ENCODE data around the gene ABCC5. TPM values are rescaled to one million over a fixed set of nuclear protein-coding genes. Genes with fewer than 3 reads are reported as not detected.
"Not testable (repeated sequence)": the region's sequence is repeated elsewhere in the genome, so short reads cannot be mapped to it uniquely, and the experiment has no call there.

The ABCC5 gene
- total RNA-seq, 1 donor from 2014 or later: 55.8 TPM

DNA sequence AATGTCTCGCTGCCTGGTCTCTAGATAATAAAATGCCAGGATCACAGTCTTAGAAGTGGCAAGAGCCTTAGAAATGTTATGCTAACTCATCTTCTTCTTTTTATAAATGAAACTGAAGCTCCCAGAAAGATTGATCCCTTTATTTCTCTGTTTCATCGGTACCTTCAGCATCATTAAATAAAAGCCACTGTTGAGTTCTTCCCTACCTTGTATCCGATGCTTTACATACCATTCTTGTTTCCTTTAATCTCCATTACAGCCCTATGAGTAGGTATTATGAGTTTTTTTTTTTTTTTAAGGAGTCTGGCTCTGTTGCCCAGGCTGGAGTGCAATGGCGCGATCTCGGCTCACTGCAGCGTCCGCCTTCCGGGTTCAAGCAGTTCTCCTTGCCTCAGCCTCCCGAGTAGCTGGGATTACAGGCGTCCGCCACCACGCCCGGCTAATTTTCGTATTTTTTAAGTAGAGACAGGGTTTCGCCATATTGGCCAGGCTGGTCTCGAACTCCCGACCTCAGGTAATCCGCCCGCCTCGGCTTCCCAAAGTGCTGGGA is 815 bp upstream of the ABCC5 start:
- intact Hi-C loops (cut with DNase I): no loop called here
- DNase-seq (ENCODE audit: low spot score): no peak
- no peak for ATAC-seq

DNA sequence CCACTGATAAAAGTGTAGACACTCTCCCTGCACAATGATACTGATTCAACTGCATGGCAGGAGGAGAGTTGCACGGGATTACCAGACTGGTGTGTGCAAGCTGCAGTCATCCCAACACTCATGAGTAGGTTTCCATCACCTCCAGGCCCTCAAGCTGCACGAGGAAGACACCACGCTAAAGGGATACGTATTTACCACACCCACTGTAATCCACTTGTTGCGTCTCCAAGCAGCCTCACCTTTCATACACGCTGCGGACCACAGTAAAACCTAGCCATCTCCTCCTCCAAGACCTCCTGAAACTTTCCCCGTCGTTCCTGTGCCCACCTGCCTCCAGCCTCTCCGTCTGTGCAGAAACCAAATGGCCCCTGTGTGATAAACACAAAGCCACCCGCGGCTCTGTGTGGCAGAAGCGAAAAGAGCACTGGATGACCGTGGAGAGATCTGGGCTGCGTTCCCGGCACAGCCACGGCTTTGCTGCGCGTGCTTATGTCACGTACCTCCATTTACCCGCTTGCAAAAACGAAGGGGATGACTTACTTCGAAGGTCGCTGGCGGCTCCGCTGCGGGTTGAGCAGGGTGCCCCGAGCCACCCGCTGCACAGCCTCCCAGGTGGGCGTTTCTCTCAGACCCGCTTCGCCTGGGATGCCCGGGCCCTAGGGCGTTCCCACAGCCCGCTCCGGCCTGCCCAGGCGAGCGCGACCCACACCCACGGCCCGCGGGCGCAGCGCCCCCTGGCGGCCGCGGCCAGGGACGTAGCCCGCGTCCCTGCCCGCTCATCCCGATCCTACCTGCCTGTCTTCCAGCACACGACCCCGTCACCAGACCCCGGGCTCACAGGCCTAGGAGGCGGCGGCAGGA is 643 bp downstream of the ABCC5 start:
- intact Hi-C loops (cut with DNase I): no loop called here
- DNase-seq (ENCODE audit: low spot score) (peak; percentile 76), ATAC-seq (peak; percentile 92)

DNA sequence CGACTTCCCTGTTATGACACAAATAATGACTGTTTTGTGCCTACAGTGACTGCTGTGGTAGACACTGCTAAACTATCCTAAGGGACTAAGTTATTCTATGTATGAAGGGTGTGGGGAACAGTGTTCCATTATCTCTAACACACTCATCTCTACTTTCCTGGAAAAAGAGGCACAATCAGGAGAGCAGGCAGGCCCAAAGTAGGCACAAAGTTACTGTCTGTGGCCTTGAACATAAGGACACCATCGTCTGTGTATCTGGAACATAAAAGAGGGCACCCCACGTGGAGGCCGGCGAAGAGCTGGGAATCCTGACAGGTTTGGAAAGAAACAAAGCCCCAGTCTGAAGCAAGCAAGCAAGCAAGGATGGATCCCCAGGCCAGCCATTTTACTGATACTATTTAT is 1.5 kb downstream of the ABCC5 start:
- no peak for DNase-seq (ENCODE audit: low spot score)
- no peak for ATAC-seq
- intact Hi-C loops (cut with DNase I): no loop called here

DNA sequence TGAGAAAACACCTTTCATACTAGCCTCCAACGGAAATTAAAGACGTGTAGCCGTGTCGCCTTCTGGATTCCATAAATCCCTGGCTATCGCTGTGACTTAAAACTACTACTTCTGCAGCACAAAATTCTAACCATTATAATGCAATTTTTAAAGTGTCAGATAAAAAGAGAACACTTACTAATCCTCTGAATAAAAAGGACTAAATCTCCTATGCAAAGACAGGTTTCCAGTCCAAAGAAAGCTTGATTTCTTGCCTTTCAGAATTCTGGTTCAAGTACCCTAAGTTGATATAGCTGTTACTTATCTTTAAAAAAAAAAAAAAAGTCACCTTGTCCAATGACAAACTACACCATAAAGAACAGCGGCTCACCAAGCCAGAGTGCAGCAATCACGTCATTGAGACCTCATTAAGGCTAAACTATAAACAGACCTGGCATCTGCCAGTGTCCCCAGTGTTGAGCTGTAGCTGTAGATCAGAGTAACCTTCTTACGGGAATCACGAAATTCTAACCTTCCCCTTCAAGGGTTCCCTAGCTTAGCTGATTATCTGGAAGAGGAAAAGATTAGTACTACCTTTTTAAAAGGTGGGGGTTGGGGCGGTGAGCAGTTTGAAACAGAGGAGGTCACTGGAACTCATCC is 2.2 kb downstream of the ABCC5 start:
- DNase-seq (ENCODE audit: low spot score): no peak
- intact Hi-C loops (cut with DNase I): no loop called here
- no peak for ATAC-seq

DNA sequence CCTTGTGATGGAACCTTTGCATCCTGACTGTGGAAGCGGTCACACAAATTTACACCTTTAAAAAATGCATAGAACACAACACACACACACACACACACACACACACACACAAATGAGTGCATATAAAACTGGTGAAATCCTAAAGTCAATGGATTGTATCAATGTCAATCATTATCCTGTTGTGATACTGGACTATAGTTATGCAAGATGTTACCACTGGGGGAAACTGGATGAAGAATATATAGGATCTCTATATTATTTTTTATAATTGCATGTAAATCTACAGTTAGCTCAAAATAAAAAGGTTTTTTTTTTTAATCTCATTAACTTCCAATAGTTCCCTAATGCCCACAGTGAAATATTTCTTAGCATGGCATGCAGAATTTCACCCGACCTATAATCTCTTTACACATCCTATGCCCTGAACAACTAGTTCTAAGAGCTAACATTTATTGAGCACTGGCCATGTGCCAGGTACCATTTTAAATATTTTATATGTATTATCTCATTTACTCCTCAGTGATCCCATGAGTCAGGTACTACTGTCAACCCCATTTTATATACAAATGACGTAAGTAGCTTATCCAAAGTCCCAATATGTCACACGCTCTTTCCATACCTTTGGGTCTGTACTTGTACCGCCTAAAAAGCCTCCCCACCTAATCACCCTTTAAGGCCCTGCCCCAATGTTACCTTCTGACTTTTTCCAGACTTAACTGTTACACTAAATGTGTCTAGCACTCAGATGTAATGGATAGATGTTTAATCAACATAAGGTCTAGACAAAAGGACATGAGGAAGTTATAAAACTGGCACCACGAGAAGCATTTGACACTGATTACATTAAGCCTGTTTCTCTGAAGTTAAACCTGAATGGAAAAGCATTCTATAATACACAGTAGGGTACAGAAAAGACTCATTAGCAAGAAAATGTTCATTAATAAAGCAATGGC is 5.5 kb downstream of the ABCC5 start:
- intact Hi-C loops (cut with DNase I): no loop called here
- no peak for ATAC-seq
- no peak for DNase-seq (ENCODE audit: low spot score)

DNA sequence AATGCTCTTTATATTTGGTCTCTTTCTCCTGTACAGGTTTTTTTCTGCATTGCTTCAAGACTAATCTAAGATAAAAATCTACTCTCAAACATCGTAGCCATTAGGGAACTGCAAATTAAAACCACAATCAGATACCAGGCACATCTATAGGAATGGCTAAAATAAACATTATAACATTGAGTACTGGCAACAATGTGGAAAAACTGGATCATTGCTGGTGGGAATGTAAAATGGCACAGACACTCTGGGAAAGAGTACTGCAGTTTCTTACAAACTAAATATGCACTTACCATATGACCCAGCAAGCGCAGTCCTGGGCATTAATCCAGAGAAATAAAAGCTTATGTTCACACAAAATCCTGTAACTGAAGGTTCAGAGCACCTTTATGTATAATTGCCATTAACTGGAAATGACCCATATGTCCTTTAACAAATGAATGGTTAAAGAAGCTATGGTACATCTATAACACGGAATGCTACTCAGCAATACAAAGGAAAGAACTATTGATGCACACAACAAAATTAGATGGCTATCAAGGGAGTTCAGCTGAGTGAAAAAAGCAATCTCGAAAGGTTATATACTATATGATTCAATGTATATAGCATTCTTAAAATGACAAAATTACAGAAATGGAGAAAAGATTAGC is 6.3 kb downstream of the ABCC5 start:
- DNase-seq (ENCODE audit: low spot score) (no peak), ATAC-seq (no peak)
- intact Hi-C loops (cut with DNase I): no loop called here

DNA sequence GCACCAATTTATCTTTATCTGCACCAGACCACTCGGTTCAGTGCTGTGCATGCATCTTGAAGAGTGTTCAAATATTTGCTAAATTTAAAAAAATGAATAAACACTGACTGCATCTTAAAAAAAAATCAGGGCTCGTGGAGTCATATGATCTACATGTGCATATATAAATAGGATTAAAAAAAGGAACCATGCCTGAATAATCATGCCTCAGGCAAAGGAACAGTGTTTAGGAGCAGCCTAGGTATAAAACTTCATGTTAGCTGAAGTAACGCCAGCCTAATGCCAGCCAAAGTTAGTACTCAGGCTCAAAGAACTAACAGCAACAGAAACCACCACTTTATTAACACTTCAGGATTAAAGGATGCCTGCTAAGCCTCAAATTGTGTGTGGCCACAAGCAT is 9.5 kb downstream of the ABCC5 start:
- DNase-seq (ENCODE audit: low spot score) (no peak), ATAC-seq (no peak)
- intact Hi-C loops (cut with DNase I): no loop called here

DNA sequence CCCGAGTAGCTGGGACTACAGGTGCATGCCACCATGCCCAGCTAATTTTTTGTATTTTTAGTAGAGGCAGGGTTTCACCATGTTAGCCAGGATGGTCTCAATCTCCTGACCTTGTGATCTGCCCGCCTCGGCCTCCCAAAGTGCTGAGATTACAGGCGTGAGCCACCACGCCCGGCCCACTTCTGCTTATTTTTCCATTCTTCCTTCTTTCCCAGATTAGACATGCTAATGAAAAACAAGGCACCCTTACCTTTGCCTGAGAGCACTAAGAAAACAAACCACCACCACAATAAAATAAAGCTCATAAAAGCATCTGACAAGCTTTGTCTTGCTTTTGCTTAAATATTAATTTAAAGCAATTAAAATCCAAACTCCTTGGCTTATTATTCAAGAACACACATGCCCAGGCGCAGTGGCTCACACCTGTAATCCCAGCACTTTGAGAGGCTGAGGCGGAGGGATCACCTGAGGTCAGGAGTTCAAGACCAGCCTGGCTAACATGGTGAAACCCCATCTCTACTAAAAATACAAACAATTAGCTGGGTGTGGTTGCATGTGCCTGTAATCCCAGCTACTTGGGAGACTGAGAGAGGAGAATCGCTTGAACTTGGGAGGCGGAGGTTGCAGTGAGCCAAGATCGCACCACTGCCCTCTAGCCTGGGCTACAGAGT is 10.4 kb downstream of the ABCC5 start:
- ATAC-seq; intact Hi-C loops (cut with DNase I); DNase-seq (ENCODE audit: low spot score): not testable (repeated sequence)

DNA sequence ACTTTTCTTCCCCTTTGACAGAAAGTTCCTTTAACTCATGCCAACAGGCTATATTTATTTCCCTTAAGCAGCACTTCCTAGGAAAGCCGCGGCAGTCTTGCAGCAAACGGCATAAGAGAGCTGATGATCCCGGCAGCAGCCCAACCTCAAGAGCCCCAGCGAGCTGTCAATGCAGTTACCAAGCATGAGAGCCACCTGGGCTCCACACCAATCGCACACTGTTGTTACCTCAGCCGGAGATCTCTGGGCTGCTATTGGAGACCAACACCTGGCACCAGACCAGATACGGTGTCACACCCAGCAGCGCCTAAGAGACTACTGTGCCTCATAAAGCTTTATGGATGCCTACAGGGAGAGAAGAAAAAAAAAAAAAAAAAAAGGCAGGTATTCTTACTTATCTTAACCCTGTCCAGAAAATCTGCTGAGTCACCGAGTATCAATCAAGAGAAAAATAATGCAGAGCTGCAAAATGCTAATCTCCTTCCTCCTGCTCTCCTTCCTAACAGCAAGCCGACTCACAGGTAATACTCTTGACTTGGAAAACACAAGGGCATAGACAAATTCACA is 11.7 kb downstream of the ABCC5 start:
- ATAC-seq: peak; percentile 63
- DNase-seq (ENCODE audit: low spot score): no peak
- intact Hi-C loops (cut with DNase I): no loop called here

DNA sequence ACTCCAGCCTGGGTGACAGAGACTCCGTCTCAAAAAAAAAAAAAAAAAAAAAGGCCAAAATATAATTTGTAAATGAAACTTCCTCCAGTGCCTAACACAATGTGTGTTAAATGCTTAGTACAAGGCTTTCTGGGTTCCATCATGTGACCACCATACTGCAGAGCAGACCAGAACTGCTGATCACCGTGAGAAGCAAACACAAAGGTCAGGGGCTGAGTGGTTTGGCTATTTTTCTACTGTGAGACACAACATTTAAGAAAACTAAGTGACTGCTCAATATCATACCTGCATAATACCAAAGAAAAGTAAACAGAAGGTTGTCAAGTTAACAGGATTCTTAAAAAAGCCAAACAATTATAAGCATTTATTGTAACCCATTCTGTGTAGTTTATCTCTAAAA is 13.2 kb downstream of the ABCC5 start:
- ATAC-seq: peak; percentile 70
- intact Hi-C loops (cut with DNase I): no loop called here
- DNase-seq (ENCODE audit: low spot score): no peak

DNA sequence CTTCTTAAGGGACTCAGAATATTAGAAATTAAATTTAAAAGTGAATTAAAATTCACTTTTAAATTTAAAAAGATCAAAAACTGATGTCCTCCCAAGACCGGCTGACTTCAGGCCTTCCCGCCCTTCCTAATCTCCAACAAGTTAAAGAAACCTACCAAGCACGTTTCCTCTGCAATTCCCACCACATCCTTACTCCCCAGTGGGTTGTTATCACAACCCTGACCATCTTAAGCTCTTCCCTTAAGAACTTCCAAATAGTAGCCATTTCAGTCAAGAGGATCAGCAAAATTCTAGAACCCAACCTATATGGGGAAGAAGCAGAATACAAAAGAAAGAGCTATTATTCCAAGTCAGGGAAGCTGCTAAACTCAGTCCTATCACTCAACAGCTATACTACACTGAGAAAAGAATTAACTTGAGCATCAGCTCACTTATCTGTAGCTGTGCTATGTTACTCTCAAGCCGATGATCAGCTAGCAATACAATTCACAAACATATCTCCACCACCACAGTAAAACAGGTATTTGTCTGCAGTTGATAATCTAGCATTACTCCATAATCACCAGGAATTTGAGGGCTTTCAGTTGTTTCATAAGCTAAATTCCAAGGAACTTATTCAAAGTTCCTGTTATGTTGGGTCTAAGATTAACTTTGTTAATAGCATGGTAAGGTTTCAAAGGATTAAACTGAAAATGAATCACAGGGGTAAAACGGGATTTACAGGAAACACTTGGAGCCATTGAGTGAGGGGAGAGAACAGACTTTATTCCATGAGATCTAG is 14.3 kb downstream of the ABCC5 start:
- DNase-seq (ENCODE audit: low spot score): no peak
- ATAC-seq: no peak
- intact Hi-C loops (cut with DNase I): no loop called here

DNA sequence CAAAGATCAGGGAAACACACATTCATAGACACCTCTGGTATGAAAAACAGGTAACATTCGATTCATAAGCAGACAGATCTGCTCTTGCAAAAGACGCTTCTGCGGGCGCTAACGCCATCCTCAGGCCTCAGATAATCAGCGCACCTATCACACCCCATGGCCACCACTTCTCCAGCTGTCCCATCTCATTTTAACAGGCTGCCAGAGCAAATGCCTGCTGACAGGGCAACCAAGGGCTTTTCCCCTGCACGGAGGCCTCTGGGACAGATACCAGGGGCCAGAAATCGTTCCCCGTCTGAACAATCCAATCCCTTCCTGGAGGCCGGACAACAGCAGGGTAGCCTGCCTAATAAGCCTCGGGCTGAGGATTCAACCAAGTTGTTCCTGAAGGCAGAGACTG is 15.2 kb downstream of the ABCC5 start:
- no peak for DNase-seq (ENCODE audit: low spot score)
- intact Hi-C loops (cut with DNase I): no loop called here
- ATAC-seq: no peak

DNA sequence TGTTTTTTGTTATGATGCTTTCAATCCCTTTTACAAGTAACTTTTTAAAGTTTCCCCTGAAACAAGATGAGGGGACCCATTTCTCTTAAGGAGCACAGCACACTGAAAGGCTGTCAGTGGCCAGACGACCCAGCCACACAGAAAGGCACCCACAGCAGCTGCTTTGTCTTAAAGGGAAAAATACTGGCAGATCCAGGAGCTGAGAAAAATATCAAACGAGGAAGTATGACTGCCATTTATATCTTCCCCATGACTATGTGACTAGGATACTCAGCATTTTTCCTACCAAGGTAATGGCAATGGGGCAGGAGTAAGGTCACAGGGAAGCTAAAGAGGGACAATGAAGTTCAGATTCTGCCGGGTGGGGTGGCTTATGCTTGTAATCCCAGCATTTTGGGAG is 15.9 kb downstream of the ABCC5 start:
- no peak for DNase-seq (ENCODE audit: low spot score)
- intact Hi-C loops (cut with DNase I): no loop called here
- ATAC-seq: no peak

DNA sequence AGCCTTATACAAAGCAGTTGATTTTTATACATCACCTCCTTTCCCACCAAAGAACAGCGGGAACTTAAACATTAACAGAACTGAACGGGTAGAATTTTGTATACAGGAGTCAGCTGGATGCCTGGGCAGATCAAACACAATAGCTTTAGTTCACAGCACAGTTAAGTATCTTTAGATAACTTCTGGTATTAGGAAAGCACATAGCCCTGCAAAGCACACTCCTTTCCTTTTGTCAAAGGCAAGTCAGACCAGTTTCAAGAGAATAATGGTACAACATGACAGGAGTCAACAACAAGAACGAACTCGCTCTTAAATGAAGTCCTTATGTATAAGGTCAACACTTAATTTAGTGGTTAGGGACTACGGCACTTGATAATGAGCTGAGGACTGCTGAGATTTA is 26.3 kb downstream of the ABCC5 start:
- no peak for DNase-seq (ENCODE audit: low spot score)
- no peak for ATAC-seq
- intact Hi-C loops (cut with DNase I): no loop called here

DNA sequence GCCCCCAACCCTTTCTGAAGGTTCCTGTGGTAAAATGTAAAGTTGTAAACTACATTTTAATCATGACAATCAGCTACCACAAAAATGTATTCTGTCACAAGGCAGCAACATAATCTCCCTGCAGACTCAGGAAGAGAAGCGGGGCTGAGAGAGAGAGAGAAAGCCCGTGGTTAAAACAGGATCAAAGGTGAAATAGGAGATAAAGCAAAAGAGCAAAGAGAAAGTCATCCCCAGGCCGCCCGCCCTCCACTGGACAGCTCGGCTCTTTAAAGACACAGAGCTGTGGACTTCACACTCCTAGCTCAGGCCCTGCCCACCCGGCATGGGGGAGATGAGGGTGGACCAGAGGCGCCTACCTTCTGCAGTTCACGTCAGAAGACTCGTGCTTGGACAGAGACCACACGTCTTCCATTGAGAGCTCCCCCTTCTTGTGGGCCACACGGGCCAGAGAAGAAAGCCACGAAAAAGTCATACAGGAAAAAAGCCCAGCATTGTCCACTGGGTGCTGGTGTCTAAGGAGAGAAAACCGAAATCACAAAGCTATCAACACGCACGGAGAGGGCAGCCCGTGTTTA is 29.4 kb downstream of the ABCC5 start:
- no peak for DNase-seq (ENCODE audit: low spot score)
- intact Hi-C loops (cut with DNase I): no loop called here
- no peak for ATAC-seq

DNA sequence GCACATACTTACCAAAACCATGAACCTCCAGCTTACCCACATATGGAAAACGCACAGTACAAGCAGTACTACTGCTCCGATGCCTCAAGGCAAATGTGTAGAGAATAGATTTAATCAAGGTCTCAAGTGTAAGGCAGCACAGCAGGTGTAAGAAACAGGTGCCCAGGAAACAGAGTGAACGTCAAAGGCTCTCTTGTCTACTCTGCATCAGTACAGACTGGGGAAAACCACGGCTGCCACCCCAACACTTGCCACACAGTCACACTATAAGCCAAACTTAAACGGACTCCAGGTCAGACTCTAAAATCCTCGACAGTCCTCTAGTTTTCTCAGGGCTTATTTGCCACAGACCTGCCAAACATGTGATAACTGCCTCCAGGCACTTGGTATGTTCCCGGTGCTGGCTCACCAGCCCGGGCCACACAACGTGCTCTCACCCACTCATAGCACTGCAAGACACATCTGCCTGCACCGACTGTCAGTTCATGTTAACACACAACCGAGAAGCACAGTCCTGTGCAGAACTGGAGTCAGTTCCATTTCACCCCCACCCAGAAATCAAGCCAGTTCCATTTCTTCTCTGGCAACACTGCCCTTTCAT is 30.6 kb downstream of the ABCC5 start:
- ATAC-seq (no peak), DNase-seq (ENCODE audit: low spot score) (no peak)
- intact Hi-C loops (cut with DNase I): no loop called here

All from sciatic nerve (tissue), 2 donors.